Coronary artery (tissue), 2 donors: ENCODE results near the gene WDR20.
"Not testable (repeated sequence)": the region's sequence is repeated elsewhere in the genome, so short reads cannot be mapped to it uniquely, and the experiment has no call there.

Experiments used
- DNase-seq: peaks from one replicate; pipeline ENCODE4 v3.0.0-alpha.2; 2017; ENCODE audit warnings: low spot score
- H3K27ac ChIP-seq, 2 donors: fragments of 200-600 bp; sonication (generic); one replicate each; pipeline ENCODE4 v1.5.1; 2016 to 2019
- H3K4me3 ChIP-seq: fragments of 200-600 bp; sonication (generic); 2 replicates; pipeline ENCODE4 v1.5.1; 2016; ENCODE audit warnings: mild to moderate bottlenecking, moderate library complexity
- CTCF ChIP-seq: fragments of 200-600 bp; sonication (generic); IDR thresholded peaks from one replicate; pipeline ENCODE4 v1.5.1; 2019; ENCODE audit warnings: antibody characterized with exemption

WDR20 gene

GRCh38 chr14:102096569-102097188 is 43.0 kb upstream of the WDR20 start:
- Histone ChIP-seq H3K27ac (no peak overlapping the region), H3K4me3 (no peak overlapping the region)
- no peak for DNase-seq
- TF ChIP-seq CTCF, result peak; percentile 37

GRCh38 chr14:102097441-102098135 is 42.1 kb upstream of the WDR20 start:
- no peak for DNase-seq
- no peak for TF ChIP-seq CTCF
- H3K27ac ChIP-seq, result no peak overlapping the region
- H3K4me3 ChIP-seq, result no peak overlapping the region

GRCh38 chr14:102103062-102103695 is 36.5 kb upstream of the WDR20 start:
- no peak for TF ChIP-seq CTCF
- no peak for DNase-seq
- no peak overlapping the region for H3K27ac ChIP-seq
- H3K4me3 ChIP-seq, result no peak overlapping the region

GRCh38 chr14:102105369-102105768 is 34.3 kb upstream of the WDR20 start:
- no peak for TF ChIP-seq CTCF
- no peak overlapping the region for H3K27ac ChIP-seq
- DNase-seq, result no peak

GRCh38 chr14:102109332-102109731 is 30.4 kb upstream of the WDR20 start:
- not testable (repeated sequence) for H3K4me3 ChIP-seq, H3K27ac ChIP-seq, DNase-seq

More at GRCh38 chr14:102105369-102105768, 34.3 kb upstream of the WDR20 start:
- H3K4me3 ChIP-seq, result no peak overlapping the region

- DNase-seq, result no peak
- TF ChIP-seq CTCF, result no peak
- no peak overlapping the region for H3K27ac ChIP-seq
- no peak overlapping the region for H3K4me3 ChIP-seq
Measured at GRCh38 chr14:102111101-102111500, 28.6 kb upstream of the WDR20 start.

- DNase-seq, result no peak
- Histone ChIP-seq H3K4me3 (no peak overlapping the region), H3K27ac (no peak overlapping the region)
- no peak for TF ChIP-seq CTCF
Measured at GRCh38 chr14:102116361-102117180, 23.1 kb upstream of the WDR20 start.
